Measurements from ENCODE around the gene CTCF.

The CTCF gene

DNA sequence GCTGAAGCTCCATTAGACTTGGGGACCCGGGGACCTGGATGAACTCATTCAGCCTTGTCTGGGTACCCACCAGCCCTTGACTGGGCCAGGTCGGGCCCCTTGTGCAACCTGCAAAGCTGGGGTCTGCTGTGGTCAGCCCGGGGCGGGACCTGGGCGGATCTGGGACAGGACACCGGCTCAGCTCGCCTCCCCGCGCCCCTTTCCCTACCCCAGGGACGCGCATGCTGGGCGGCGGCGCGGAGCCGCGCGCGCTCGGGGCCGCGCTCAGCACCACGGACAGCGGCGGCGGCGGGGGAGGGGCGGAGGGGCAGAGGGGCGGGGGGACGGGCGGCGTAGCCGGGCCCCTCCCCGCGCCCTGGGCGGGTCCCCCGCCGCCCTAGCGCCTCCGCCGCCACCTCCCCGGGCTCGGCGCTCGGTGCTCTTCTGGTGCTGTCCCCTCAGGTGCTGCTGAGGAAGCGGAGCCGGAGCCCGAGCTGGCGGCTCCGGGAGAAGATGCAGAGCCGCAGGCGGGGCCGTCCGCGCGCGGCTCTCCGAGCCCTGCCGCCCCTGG is 90.3 kb downstream of the CTCF start:
- no peak for DNase-seq (ENCODE audit: low read depth in 2 of 2)

GRCh38 chr16:67653128-67653788 is 90.9 kb downstream of the CTCF start:
- DNase-seq (ENCODE audit: low read depth in 2 of 2), result no peak

DNA sequence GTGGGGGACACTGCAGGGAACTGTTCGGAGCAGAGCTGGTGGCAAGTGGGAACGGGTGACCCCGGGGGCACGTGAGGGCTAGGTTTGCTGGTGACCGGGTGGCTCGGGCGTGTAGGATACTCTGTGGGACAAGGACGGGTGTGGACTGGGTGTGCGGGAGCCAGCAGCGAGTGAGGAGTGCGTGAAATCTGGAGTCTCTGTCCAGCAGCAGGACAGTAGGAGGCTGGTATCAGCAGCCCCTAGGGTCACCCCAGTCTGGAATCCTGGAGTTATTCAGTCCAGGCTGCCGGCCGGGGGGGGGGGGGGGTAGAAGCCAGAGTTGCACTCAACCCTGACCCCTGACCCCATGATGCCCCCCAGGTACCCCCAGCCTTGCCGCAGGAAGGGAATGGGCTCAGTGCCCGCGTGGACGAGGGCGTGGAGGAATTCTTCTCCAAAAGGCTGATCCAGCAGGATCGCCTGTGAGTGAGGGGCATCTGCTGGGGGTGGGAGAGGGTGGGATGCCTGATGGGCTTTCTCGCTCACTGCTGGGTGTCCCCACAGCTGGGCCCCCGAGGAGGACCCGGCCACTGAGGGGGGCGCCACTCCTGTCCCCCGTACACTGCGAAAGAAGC is 91.6 kb downstream of the CTCF start:
- DNase-seq (ENCODE audit: low read depth in 2 of 2), result no peak

DNA sequence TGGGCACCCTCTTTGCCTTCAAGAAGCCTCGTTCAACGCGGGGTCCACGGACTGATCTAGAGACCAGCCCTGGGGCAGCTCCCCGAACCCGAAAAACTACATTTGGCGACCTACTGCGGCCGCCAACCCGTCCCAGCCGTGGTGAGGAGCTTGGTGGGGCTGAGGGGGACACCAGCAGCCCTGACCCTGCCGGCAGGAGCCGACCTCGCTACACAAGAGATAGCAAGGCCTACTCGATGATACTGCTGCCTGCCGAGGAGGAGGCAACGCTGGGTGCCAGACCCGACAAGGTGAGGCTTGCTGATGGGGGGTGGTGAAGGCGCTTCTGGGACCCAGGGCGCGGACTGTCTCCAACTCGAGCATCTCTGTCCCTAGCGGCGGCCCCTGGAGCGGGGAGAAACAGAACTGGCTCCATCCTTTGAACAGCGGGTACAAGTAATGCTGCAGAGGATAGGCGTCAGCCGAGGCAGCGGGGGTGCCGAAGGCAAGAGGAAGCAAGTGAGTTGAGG is 92.1 kb downstream of the CTCF start:
- DNase-seq (ENCODE audit: low read depth in 2 of 2), result no peak

DNA sequence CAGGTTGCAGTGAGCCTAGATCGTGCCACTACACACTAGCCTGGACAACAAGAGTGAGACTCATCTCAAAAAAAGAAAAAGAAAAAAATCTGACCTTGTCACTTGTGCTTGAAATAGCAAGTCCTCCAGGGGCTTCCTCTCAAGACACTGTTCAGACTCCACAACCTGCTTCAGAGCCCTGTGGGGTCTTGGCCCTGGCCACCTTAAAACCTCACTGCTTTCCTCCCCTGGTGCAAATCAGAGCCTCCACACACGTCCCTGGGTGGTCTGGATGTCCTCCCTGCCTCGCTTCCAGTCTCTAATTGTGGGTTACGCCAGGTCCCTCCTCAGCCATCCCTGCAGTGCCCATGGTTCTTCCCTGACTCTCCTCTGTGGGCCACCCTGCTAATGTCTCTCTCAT is 93.0 kb downstream of the CTCF start:
- DNase-seq (ENCODE audit: low read depth in 2 of 2), result no peak

- DNase-seq (ENCODE audit: low read depth in 2 of 2), result no peak
Observed at GRCh38 chr16:67656344-67657016, 94.2 kb downstream of the CTCF start.

DNA sequence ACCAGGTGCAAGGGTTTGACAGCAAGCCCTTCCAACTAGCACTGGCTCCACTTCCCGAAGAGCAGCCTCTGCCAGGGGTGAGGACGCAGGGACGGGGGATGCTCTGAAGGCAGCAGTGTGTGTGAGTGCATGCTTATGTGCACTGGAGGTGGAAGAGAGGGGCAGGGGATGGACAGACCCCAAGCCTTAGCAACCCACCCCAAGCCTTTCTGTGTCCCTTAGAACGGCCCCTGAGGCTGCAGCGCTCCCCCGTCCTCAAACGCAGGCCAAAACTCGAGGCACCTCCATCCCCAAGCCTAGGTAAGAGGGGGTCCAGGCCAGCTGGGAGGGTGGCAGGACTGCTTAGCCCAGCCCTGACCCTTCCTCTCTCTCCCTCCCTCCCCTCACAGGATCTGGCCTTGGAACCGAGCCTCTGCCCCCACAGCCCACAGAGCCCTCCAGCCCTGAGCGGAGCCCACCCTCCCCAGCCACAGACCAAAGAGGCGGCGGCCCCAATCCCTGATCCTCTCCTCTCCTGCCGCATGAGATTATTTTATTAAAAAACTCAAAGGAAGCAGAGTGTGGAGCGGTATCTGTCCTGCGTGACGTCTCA is 94.8 kb downstream of the CTCF start:
- no peak for DNase-seq (ENCODE audit: low read depth in 2 of 2)

DNA sequence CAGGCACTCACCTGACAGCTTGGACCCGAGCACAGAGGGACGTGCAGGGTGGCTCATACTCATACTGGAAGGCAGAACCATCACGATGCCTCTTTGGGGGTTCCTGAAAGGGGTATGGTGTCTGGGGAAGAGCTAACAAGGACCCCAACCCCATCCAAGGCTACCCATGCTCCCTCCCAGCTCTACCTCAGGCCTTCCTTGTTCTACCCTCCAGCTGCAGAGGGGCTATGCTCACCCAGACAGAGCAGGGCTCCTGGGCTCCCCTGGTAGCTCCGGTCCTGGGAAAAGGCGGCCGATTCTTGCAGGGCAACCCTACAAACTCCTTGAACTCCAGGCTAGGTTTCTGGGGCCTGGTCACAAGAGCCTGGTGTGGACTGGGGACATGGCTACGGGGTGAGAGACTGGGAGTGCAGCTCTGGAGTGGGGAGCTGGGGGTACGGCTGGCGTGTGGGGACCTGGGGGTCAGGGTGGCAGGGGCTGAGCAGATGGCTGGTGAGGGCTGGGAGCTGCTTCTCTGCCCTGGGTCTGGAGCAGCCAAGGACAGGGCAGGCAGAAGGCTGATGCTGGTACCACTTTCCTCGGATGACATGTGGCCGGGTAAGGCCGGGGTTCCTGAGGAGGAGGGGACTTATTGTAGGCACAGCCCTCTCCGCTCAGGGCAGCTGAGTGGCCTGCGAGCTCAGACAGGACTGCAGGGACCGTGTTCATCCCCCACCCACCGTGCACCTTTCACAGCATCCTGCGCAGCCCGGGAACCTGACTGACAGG is 95.6 kb downstream of the CTCF start:
- DNase-seq (ENCODE audit: low read depth in 2 of 2), result no peak

DNA sequence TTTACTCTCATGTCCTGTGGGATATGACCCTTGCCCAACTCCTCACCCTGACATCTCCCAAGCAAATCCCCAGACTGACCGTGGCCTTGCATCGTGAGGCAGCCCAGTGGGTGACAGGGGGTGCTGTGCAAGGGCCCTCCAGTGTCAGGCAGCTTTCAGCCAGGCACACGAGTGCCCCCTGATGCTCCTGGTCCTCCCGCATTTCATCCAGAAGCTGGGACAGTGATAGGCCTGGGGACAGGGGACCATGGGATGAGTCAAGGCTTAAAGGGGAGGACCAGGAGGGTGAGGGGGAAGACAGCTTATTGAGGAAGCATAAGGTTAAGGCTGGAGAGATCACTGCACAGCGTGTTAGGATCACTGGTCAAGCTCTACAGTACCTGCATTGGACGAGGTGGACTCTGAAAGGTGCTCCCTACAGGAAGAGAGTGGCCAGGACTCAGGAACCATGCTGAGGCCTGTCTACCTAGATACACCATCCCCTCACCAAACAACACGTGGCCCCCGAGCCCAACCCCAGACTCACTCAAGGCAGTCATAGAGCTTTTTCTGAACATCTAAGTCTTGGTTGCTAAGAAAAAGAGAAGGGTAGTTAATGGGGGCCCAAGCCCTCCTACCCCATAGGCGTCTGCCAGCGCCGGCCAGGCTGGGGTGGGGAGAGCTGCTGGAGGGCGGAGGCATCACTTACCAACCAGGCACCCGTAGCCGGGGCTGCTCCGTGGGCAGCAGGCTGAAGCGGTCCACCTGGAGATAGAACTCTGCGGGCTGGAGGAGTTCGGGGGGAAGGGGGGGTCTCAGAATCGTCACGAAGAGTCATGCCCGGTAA is 96.7 kb downstream of the CTCF start:
- DNase-seq (ENCODE audit: low read depth in 2 of 2), result no peak

DNA sequence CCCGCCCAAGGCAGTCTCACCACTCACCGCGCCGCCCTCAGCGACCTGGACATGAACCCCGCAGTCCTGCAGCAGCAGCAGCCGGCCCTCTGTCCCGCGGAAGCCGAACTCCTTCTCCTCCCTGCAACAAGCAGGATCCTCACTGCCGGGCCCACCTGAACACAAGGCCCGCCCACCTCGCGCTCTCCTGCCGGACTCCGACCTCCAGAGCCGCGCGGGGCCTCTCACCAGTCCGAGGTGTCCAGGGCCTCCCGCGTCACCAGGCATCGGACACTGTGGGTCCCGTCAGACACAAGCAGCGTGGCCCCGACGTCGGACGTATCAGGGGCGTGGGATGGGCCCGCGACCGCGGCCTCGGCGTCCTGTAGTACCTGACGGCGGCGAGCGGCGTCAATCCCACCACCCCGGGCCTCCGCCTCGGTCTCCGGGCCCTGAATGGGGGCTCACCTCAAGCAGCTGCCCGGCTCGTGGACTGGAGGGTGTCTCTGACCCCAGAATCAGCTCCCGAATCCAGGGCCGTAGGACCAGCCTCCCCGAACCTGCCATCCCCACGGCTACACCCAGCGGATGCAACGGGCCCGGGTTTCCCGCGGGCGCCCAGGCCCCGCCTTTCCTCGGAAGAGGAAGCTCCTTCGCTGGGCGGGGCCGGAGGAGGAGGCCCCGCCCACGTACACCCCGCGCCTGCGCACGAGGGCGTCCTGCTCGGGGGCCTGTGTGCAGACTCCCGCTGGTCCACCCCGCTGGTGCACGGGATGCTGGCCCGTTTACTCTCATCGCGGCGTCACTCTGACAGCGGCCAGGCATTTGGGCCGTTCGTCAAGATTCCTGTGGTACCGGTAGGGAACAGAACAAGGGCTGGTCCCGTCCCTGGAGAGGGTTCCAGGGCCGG is 97.6 kb downstream of the CTCF start, which contains the start of gene ACD:
TSS of gene ACD (minus strand) at position 586 of the 889 bp plus-strand sequence. CDS start at position 546, 40 bp downstream.
- DNase-seq (ENCODE audit: low read depth in 2 of 2), result peak; percentile 84 to 92

- peak; percentile 95 to 97 for DNase-seq (ENCODE audit: low read depth in 2 of 2)
Observed at GRCh38 chr16:67660564-67661028, 98.3 kb downstream of the CTCF start, which contains the start of gene PARD6A. Gene PARD6A, plus strand, starts transcription at chr16:67660960. Its CDS starts 79 bp downstream, at chr16:67661039.

DNA sequence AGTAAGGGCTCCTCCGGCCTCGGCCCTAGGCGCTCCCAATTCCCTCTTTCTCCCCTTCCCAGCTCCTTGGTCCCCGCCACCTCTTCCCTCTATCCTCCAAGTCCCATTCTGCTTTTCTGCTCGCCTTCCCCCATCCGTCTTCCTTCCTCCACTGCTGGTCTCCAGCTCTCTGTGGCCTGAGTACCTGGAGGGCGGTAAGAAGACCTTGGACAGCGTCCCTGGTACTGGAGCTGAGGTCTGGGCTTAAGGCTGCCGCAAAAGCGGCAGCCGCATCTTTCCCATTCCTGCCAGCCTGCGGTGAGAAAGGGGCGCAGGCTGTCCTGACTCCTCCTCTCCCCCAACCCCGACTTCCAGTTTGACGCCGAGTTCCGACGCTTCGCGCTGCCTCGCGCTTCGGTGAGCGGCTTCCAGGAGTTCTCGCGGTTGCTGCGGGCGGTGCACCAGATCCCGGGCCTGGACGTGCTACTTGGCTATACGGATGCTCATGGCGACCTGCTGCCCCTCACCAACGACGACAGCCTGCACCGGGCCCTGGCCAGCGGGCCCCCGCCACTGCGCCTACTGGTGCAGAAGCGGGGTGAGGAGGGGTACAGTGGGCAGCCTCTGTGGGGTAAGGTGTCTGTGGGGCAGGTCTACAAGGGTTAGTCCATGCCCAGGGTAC is 98.9 kb downstream of the CTCF start:
- no peak for DNase-seq (ENCODE audit: low read depth in 2 of 2)

DNA sequence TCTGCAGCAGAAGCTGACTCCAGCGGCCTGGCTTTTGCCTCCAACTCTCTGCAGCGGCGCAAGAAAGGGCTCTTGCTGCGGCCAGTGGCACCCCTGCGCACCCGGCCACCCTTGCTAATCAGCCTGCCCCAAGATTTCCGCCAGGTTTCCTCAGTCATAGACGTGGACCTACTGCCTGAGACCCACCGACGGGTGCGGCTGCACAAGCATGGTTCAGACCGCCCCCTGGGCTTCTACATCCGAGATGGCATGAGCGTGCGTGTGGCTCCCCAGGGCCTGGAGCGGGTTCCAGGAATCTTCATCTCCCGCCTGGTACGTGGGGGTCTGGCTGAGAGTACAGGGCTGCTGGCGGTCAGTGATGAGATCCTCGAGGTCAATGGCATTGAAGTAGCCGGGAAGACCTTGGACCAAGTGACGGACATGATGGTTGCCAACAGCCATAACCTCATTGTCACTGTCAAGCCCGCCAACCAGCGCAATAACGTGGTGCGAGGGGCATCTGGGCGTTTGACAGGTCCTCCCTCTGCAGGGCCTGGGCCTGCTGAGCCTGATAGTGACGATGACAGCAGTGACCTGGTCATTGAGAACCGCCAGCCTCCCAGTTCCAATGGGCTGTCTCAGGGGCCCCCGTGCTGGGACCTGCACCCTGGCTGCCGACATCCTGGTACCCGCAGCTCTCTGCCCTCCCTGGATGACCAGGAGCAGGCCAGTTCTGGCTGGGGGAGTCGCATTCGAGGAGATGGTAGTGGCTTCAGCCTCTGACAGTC is 99.7 kb downstream of the CTCF start:
- DNase-seq (ENCODE audit: low read depth in 2 of 2), result no peak

GRCh38 chr16:67662653-67663010 is 100.3 kb downstream of the CTCF start:
- no peak for DNase-seq (ENCODE audit: low read depth in 2 of 2)

DNA sequence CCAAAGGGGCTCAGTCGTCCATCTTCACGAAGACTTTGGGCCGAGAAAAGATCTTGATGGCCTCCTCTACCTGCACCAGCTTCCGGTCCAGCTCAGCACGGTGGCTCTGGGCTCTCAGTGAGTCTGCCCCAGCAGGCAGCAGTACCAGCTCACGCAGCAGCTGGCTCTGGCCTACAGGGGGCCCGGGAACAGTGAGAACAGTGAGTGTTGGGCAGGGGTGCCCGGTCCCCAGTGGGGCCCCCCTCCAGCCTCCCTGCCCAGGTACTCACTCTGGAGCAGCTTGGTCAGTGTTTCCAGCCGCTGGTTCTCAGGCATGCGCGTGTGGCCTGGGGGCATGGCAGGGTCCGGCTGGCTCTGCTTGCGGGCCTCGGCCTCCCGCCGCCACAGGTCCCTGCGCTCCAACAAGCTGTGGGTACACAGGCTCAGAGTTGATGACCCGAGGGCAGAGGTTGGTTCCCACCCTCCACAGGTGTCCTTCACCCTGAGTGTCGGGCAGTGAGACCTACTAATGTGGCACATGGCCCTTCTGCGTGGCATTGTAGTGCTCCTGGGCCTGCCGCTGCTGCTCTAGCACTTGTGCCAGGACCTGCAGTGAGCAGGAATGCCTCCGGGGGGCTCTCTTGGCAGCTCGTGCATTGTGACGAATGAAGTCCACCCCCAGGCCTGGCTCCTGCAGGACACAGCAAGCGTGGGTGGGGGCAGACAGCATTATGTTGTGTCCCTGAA is 101.0 kb downstream of the CTCF start:
- no peak for DNase-seq (ENCODE audit: low read depth in 2 of 2)

GRCh38 chr16:67663877-67664222 is 101.5 kb downstream of the CTCF start:
- no peak for DNase-seq (ENCODE audit: low read depth in 2 of 2)

DNA sequence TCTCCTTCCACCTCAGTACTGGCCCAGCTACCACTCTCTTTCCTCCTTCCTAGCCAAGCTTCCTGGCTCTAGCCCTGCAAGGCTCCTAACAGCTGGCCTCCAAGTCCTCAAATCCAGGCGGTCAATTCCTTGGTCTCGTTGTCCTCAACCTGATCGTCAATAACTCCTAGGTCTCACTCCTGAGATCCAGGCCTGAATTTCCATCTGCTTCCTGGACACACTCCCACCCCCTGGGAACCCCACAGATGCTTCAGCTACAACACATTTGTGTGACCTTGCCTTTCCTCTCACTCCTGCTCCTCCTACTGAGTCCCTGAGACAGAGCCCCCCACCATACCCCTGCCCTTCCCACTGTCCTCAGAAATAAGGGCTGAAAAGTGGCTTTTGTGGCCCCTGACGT is 101.9 kb downstream of the CTCF start:
- DNase-seq (ENCODE audit: low read depth in 2 of 2), result no peak

All from stimulated activated CD4-positive, alpha-beta T cell treated with anti-CD3 and anti-CD28 coated beads, Interleukin-15, amount 100 ng/mL, for 48 hours (primary cell).